HCT116 (cell line): ENCODE data around the gene EXOC5. TPM values are rescaled to one million over a fixed set of nuclear protein-coding genes. Genes with fewer than 3 reads are reported as not detected.

Experiments used
- ATAC-seq: fragments of 200-7000 bp; cut with Tn5 transposase; 2 replicates; pipeline ENCODE4 v1.9.1; 2020; ENCODE audit warnings: mild to moderate bottlenecking, moderate library complexity
- BruUV-seq: library from RNA; stranded (reverse); fragments of 400-500 nt; replicated peaks from 2 replicates; lab custom pipeline; 2021; lab: Mats Ljungman, UMichigan
- CTCF ChIA-PET: fragments of 300-600 bp; sonication (Branson Sonifier 250); formaldehyde crosslinking; loops from one replicate; lab custom pipeline; 2021; ENCODE audit warnings: antibody characterized with exemption; lab: Charles Lee
- POLR2A ChIA-PET: fragments of 300-600, 350-600 bp; sonication (Branson Sonifier 250); formaldehyde crosslinking; loops from one replicate; lab custom pipeline; 2021; ENCODE audit warnings: antibody characterized with exemption; lab: Charles Lee
- RAD21 ChIA-PET, 2 experiments: fragments of 300-600 bp; sonication (Branson Sonifier 250); formaldehyde crosslinking; loops; one replicate each; lab custom pipeline; 2023; ENCODE audit warnings: low total read pairs in 2 of 2; ENCODE audit not compliant: uncharacterized antibody in 2 of 2, unreplicated experiment in 2 of 2, low non-redundant PET in 1 of 2; lab: Charles Lee
- DNase-seq: peaks from one replicate; pipeline ENCODE4 v3.0.0-alpha.2; 2010; ENCODE audit warnings: low read depth, low spot score
- H2AFZ ChIP-seq: fragments of 200-600 bp; shearing (Covaris generic), sonication (generic); 2 replicates; pipeline ENCODE4 v1.6.1; 2017; ENCODE audit warnings: low read depth, mixed run types, mixed read lengths, antibody characterized with exemption, low read length; ENCODE audit not compliant: poor library complexity, severe bottlenecking
- H3K27ac ChIP-seq: 2 replicates; pipeline ENCODE4 v1.5.1; 2012; ENCODE audit warnings: low read depth, low read length
- H3K27me3 ChIP-seq: fragments of 200-600 bp; sonication (generic); 2 replicates; pipeline ENCODE4 v1.6.1; 2016; ENCODE audit warnings: mixed run types, low read length, mixed read lengths; ENCODE audit not compliant: insufficient read depth
- H3K36me3 ChIP-seq, 2 experiments: fragments of 200-500 bp in 1 of 2; fragments of 200-600 bp in 1 of 2; sonication (Bioruptor generic) in 1 of 2; sonication (generic) in 1 of 2; 2 replicates each; pipeline versions ENCODE4 v1.5.1 to v1.6.1; 2014 to 2016; ENCODE audit warnings: low read length in 2 of 2, inconsistent platforms in 1 of 2, mixed read lengths in 1 of 2, mixed run types in 1 of 2; ENCODE audit not compliant: insufficient read depth in 2 of 2, control insufficient read depth in 1 of 2
- H3K4me1 ChIP-seq, 2 experiments: fragments of 200-600 bp in 1 of 2; sonication (generic) in 1 of 2; 2 replicates each; pipeline versions ENCODE4 v1.5.1 to v1.6.1; 2012 to 2017; ENCODE audit warnings: low read length in 2 of 2, inconsistent platforms in 1 of 2, mild to moderate bottlenecking in 1 of 2, mixed read lengths in 1 of 2, mixed run types in 1 of 2, moderate library complexity in 1 of 2; ENCODE audit not compliant: insufficient read depth in 2 of 2, control insufficient read depth in 1 of 2
- H3K4me2 ChIP-seq: fragments of 200-600 bp; sonication (generic); 2 replicates; pipeline ENCODE4 v1.6.1; 2017; ENCODE audit warnings: mixed run types, low read length, mixed read lengths
- H3K4me3 ChIP-seq, 2 experiments: fragments of 200-600 bp in 1 of 2; sonication (generic) in 1 of 2; replicated peaks in 1 of 2; 2 replicates each; pipeline ENCODE4 v1.5.1; 2011 to 2016; ENCODE audit warnings: low read length in 2 of 2, control low read depth in 1 of 2, low read depth in 1 of 2, mild to moderate bottlenecking in 1 of 2, mixed read lengths in 1 of 2, mixed run types in 1 of 2
- H3K79me2 ChIP-seq: fragments of 200-600 bp; sonication (generic); 2 replicates; pipeline ENCODE4 v1.6.1; 2017; ENCODE audit warnings: mild to moderate bottlenecking, mixed run types, low read length, moderate library complexity, mixed read lengths; ENCODE audit not compliant: insufficient read depth
- H3K9ac ChIP-seq: fragments of 200-600 bp; sonication (generic); 2 replicates; pipeline ENCODE4 v1.6.1; 2016; ENCODE audit warnings: low read length, mixed read lengths
- H3K9me2 ChIP-seq: fragments of 200-600 bp; sonication (generic), shearing (Covaris generic); 2 replicates; pipeline ENCODE4 v1.6.1; 2017; ENCODE audit warnings: mixed run types, mild to moderate bottlenecking, moderate library complexity; ENCODE audit not compliant: insufficient read depth
- H3K9me3 ChIP-seq, 2 experiments: fragments of 200-500 bp in 1 of 2; fragments of 200-600 bp in 1 of 2; sonication (Bioruptor generic) in 1 of 2; sonication (generic) in 1 of 2; 2 replicates each; pipeline ENCODE4 v1.6.1; 2014 to 2017; ENCODE audit warnings: low read length in 2 of 2, mixed read lengths in 2 of 2, inconsistent platforms in 1 of 2, low read depth in 1 of 2, mild to moderate bottlenecking in 1 of 2, mixed run types in 1 of 2, moderate library complexity in 1 of 2; ENCODE audit not compliant: control insufficient read depth in 1 of 2, insufficient read depth in 1 of 2
- H4K20me1 ChIP-seq: fragments of 200-600 bp; sonication (generic), shearing (Covaris generic); 2 replicates; pipeline ENCODE4 v1.6.1; 2017; ENCODE audit warnings: mixed run types, mild to moderate bottlenecking, moderate library complexity; ENCODE audit not compliant: insufficient read depth
- CEBPB ChIP-seq: IDR thresholded peaks from 2 replicates; pipeline ENCODE4 v1.6.1; 2012; ENCODE audit warnings: low read depth
- CTCF ChIP-seq, 3 experiments: fragments of 200-600 bp in 1 of 3; sonication (generic) in 1 of 3; IDR thresholded peaks in 2 of 3; conservative IDR thresholded peaks in 1 of 3; 2 replicates each; pipeline ENCODE4 v1.5.1; 2012 to 2017; ENCODE audit warnings: low read depth in 2 of 3, low read length in 2 of 3, antibody characterized with exemption in 1 of 3, borderline replicate concordance in 1 of 3, control low read depth in 1 of 3, mild to moderate bottlenecking in 1 of 3, mixed read lengths in 1 of 3, mixed run types in 1 of 3, moderate library complexity in 1 of 3; ENCODE audit not compliant: insufficient read depth in 1 of 3
- ELF1 ChIP-seq: IDR thresholded peaks from 2 replicates; pipeline ENCODE4 v1.6.1; 2012; ENCODE audit warnings: low read depth, borderline replicate concordance
- EZH2 ChIP-seq: fragments of 200-600 bp; sonication (generic); IDR thresholded peaks from 2 replicates; pipeline ENCODE4 v1.6.1; 2017; ENCODE audit warnings: antibody characterized with exemption, mixed run types
- EZH2phosphoT487 ChIP-seq: fragments of 200-600 bp; IDR thresholded peaks from 2 replicates; pipeline ENCODE4 v1.6.1; 2018; ENCODE audit warnings: antibody characterized with exemption, borderline replicate concordance
- FOSL1 ChIP-seq: IDR thresholded peaks from 2 replicates; pipeline ENCODE4 v1.6.1; 2012; ENCODE audit warnings: low read depth
- MAX ChIP-seq: IDR thresholded peaks from 2 replicates; pipeline ENCODE4 v1.6.1; 2012
- POLR2A ChIP-seq: IDR thresholded peaks from 2 replicates; pipeline ENCODE4 v1.7.0; 2011; ENCODE audit warnings: borderline replicate concordance; ENCODE audit not compliant: insufficient read depth, insufficient read length; ENCODE audit errors: extremely low read depth
- REST ChIP-seq: IDR thresholded peaks from 2 replicates; pipeline ENCODE4 v1.6.1; 2012; ENCODE audit warnings: low read depth
- SIN3A ChIP-seq: IDR thresholded peaks from 2 replicates; pipeline ENCODE4 v1.6.1; 2012; ENCODE audit warnings: low read depth
- SP1 ChIP-seq: IDR thresholded peaks from 2 replicates; pipeline ENCODE4 v1.6.1; 2012; ENCODE audit warnings: low read depth
- SRF ChIP-seq: IDR thresholded peaks from 2 replicates; pipeline ENCODE4 v1.6.1; 2012; ENCODE audit warnings: low read depth
- TCF7L2 ChIP-seq: IDR thresholded peaks from 2 replicates; pipeline ENCODE4 v1.7.0; 2011; ENCODE audit warnings: borderline replicate concordance, inconsistent platforms; ENCODE audit not compliant: insufficient read depth, insufficient read length; ENCODE audit errors: extremely low read depth
- YY1 ChIP-seq: IDR thresholded peaks from 2 replicates; pipeline ENCODE4 v1.6.1; 2011; ENCODE audit warnings: low read length, low read depth, moderate library complexity, mild to moderate bottlenecking; ENCODE audit not compliant: insufficient replicate concordance; ENCODE audit errors: extremely low read depth
- ZFX ChIP-seq: fragments of 450-650 bp; IDR thresholded peaks from 2 replicates; pipeline ENCODE4 v1.6.1; 2017
- ZNF274 ChIP-seq: fragments of 200-500 bp; sonication (Bioruptor generic); IDR thresholded peaks from 2 replicates; pipeline ENCODE4 v1.6.1; 2014; ENCODE audit warnings: mild to moderate bottlenecking, low read depth, low read length, inconsistent platforms
- intact Hi-C: fragments of 100-400 bp; cut with micrococcal nuclease; formaldehyde crosslinking; loops from 2 replicates; pipeline ENCODE4 v1.10.0; 2022
- total RNA-seq: library from RNA; stranded (reverse); gene quantifications from one replicate; pipeline ENCODE4 v1.2.1, GENCODE V29; 2021; ENCODE audit not compliant: unreplicated experiment
- TF ChIP-seq, protein P1 (sequence below): IDR thresholded peaks from 2 replicates; pipeline ENCODE4 v1.6.1; 2011; ENCODE audit warnings: mild to moderate bottlenecking, low read length, moderate library complexity; ENCODE audit not compliant: insufficient replicate concordance; ENCODE audit errors: extremely low read depth

Gene EXOC5
- total RNA-seq, 1 experiment from 2014 or later: 54.2 TPM

- Histone ChIP-seq H2AFZ (no peak overlapping the region), H3K36me3 (no peaks in the 10 kb centered on the region), H3K9ac (no peak overlapping the region), H3K4me1 (no peaks in the 10 kb centered on the region), H4K20me1 (no peaks in the 10 kb centered on the region), H3K9me2 (no peaks in the 10 kb centered on the region), H3K9me3 (no peaks in the 10 kb centered on the region), H3K27me3 (peaks cover 16% of the 10 kb centered on the region; the same call in 1 of the 2 replicates), H3K79me2 (no peaks in the 10 kb centered on the region), H3K4me3 (no peak overlapping the region), H3K27ac (no peak overlapping the region), H3K4me2 (no peak overlapping the region)
- POLR2A ChIA-PET: no interaction called here
- intact Hi-C loops: loop anchor here (10.0 kb wide), 1 partner anchor 234 kb away; no protein-coding TSS in a partner anchor
- RAD21 ChIA-PET: no interaction called here
- CTCF ChIA-PET: no interaction called here
- no peak for TF ChIP-seq CTCF (IDR thresholded peaks at IDR 0.05 in 2 of 3, conservative IDR thresholded peaks at IDR 0.05 in 1 of 3; ENCODE audit: borderline replicate concordance in 1 of 3, insufficient read depth in 1 of 3, low read depth in 2 of 3, low read length in 2 of 3)
- no peak for TF ChIP-seq SP1
- TF ChIP-seq, protein P1, sequence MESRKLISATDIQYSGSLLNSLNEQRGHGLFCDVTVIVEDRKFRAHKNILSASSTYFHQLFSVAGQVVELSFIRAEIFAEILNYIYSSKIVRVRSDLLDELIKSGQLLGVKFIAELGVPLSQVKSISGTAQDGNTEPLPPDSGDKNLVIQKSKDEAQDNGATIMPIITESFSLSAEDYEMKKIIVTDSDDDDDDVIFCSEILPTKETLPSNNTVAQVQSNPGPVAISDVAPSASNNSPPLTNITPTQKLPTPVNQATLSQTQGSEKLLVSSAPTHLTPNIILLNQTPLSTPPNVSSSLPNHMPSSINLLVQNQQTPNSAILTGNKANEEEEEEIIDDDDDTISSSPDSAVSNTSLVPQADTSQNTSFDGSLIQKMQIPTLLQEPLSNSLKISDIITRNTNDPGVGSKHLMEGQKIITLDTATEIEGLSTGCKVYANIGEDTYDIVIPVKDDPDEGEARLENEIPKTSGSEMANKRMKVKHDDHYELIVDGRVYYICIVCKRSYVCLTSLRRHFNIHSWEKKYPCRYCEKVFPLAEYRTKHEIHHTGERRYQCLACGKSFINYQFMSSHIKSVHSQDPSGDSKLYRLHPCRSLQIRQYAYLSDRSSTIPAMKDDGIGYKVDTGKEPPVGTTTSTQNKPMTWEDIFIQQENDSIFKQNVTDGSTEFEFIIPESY: no peak
- no peak for TF ChIP-seq EZH2
- TF ChIP-seq EZH2phosphoT487: no peak
- TF ChIP-seq SIN3A: no peak
- TF ChIP-seq SRF: no peak
- no peak for TF ChIP-seq REST
- TF ChIP-seq CEBPB: no peak
- no peak for TF ChIP-seq YY1
- TF ChIP-seq TCF7L2: no peak
- TF ChIP-seq ZNF274: no peak
- no peak for TF ChIP-seq ELF1
- no peak for TF ChIP-seq MAX
- TF ChIP-seq FOSL1: no peak
- no peak for TF ChIP-seq POLR2A
- no peak for TF ChIP-seq ZFX
- ATAC-seq: no peak
- no peak for DNase-seq
- BruUV-seq: no TSS peak
Observed at GRCh38 chr14:57179273-57179672, 89.4 kb downstream of the EXOC5 start.
